ENCODE data around the gene SYT12.

GRCh38 chr11:66973956-66974580 lies 48.9 kb upstream of the SYT12 start:
- TF ChIP-seq POLR2A (IDR thresholded peaks at IDR 0.05) (no peak), CTCF (IDR thresholded peaks at IDR 0.05 in 4 of 5, conservative IDR thresholded peaks at IDR 0.05 in 1 of 5) (no peak)
